Measurements from ENCODE around the gene MDM1.

Gene MDM1

GRCh38 chr12:68356060-68356695, 24.0 kb upstream of the MDM1 start:
- no peak for DNase-seq (ENCODE audit: low read depth in 2 of 2)

- DNase-seq (ENCODE audit: low read depth in 2 of 2) = no peak
Observed at GRCh38 chr12:68354977-68355541, 22.9 kb upstream of the MDM1 start.

- DNase-seq (ENCODE audit: low read depth in 2 of 2) = no peak
Observed at GRCh38 chr12:68352067-68352466, 19.9 kb upstream of the MDM1 start.

- no peak for DNase-seq (ENCODE audit: low read depth in 2 of 2)
Observed at GRCh38 chr12:68350753-68351152, 18.6 kb upstream of the MDM1 start.

GRCh38 chr12:68349921-68350606, 17.9 kb upstream of the MDM1 start:
- no peak for DNase-seq (ENCODE audit: low read depth in 2 of 2)

GRCh38 chr12:68349220-68349621, 17.1 kb upstream of the MDM1 start:
- DNase-seq (ENCODE audit: low read depth in 2 of 2) = no peak

- no peak for DNase-seq (ENCODE audit: low read depth in 2 of 2)
Observed at GRCh38 chr12:68348419-68348818, 16.3 kb upstream of the MDM1 start.

- DNase-seq (ENCODE audit: low read depth in 2 of 2) = no peak
Observed at GRCh38 chr12:68345763-68346162, 13.6 kb upstream of the MDM1 start.

GRCh38 chr12:68344126-68344525, 12.0 kb upstream of the MDM1 start:
- DNase-seq (ENCODE audit: low read depth in 2 of 2) = no peak

- DNase-seq (ENCODE audit: low read depth in 2 of 2) = no peak
Observed at GRCh38 chr12:68342966-68343365, 10.8 kb upstream of the MDM1 start.

GRCh38 chr12:68341822-68342221, 9.7 kb upstream of the MDM1 start:
- no peak for DNase-seq (ENCODE audit: low read depth in 2 of 2)

GRCh38 chr12:68340404-68341270, 8.5 kb upstream of the MDM1 start:
- no peak for DNase-seq (ENCODE audit: low read depth in 2 of 2)

- no peak for DNase-seq (ENCODE audit: low read depth in 2 of 2)
Observed at GRCh38 chr12:68336889-68337303, 4.7 kb upstream of the MDM1 start.

- DNase-seq (ENCODE audit: low read depth in 2 of 2) = no peak
Observed at GRCh38 chr12:68335462-68335861, 3.3 kb upstream of the MDM1 start.

GRCh38 chr12:68334132-68334531, 2.0 kb upstream of the MDM1 start:
- no peak for DNase-seq (ENCODE audit: low read depth in 2 of 2)

- DNase-seq (ENCODE audit: low read depth in 2 of 2) = no peak
Observed at GRCh38 chr12:68332728-68333630, 817 bp upstream of the MDM1 start.

- DNase-seq (ENCODE audit: low read depth in 2 of 2) = no peak
Observed at GRCh38 chr12:68331500-68331868, 678 bp downstream of the MDM1 start.

- no peak for DNase-seq (ENCODE audit: low read depth in 2 of 2)
Observed at GRCh38 chr12:68327896-68328295, 4.3 kb downstream of the MDM1 start.

GRCh38 chr12:68326716-68327115, 5.4 kb downstream of the MDM1 start:
- DNase-seq (ENCODE audit: low read depth in 2 of 2) = no peak

GRCh38 chr12:68325966-68326365, 6.2 kb downstream of the MDM1 start:
- DNase-seq (ENCODE audit: low read depth in 2 of 2) = no peak

GRCh38 chr12:68324531-68324930, 7.6 kb downstream of the MDM1 start:
- DNase-seq (ENCODE audit: low read depth in 2 of 2) = no peak
